Vagina (tissue), 2 donors: Measurements from ENCODE around the gene COMMD3. TPM values are rescaled to one million over a fixed set of nuclear protein-coding genes. Genes with fewer than 3 reads are reported as not detected.
A peak's percentile ranks its signal among the peaks of the same experiment; 100 is the strongest.

Experiments
- DNase-seq, 2 donors: peaks; one replicate each; pipeline ENCODE4 v3.0.0-alpha.2; 2017; ENCODE audit errors: extremely low spot score in 2 of 2
- H3K27ac ChIP-seq: fragments of 200-600 bp; sonication (generic); one replicate; pipeline ENCODE4 v1.5.1; 2019
- H3K27me3 ChIP-seq: fragments of 200-600 bp; sonication (generic); one replicate; pipeline ENCODE4 v1.5.1; 2019
- H3K36me3 ChIP-seq, 2 donors: fragments of 200-600 bp; sonication (generic); one replicate each; pipeline ENCODE4 v1.5.1; 2017 to 2019
- H3K4me1 ChIP-seq: fragments of 200-600 bp; sonication (generic); one replicate; pipeline ENCODE4 v1.5.1; 2019
- H3K4me3 ChIP-seq, 2 donors: fragments of 200-600 bp; sonication (generic); 1 replicate in 1 of 2; 2 replicates in 1 of 2; pipeline ENCODE4 v1.5.1; 2016 to 2019
- H3K9me3 ChIP-seq: fragments of 200-600 bp; sonication (generic); one replicate; pipeline ENCODE4 v1.5.1; 2019
- POLR2A ChIP-seq, 2 donors: fragments of 450-650 bp; IDR thresholded peaks; one replicate each; pipeline ENCODE4 v1.6.1; 2017; ENCODE audit warnings: antibody characterized with exemption in 2 of 2, mild to moderate bottlenecking in 2 of 2, moderate library complexity in 2 of 2
- POLR2AphosphoS5 ChIP-seq, 2 donors: sonication (generic); formaldehyde crosslinking; IDR thresholded peaks; one replicate each; pipeline ENCODE4 v1.9.0; 2017; ENCODE audit warnings: antibody characterized with exemption in 2 of 2, mild to moderate bottlenecking in 2 of 2, low read depth in 1 of 2; ENCODE audit not compliant: insufficient read depth in 1 of 2
- intact Hi-C: fragments of 100-400 bp; cut with DNase I; formaldehyde crosslinking; loops from one replicate; pipeline ENCODE4 v1.15.1; 2023
- total RNA-seq: library from RNA; depleted of rRNA; stranded (reverse); fragments of >200 nt; gene quantifications from one replicate; pipeline ENCODE4 v1.2.3, GENCODE V29; 2016
- TF ChIP-seq, protein P1 (sequence below), 3 experiments: fragments of 450-650 bp in 2 of 3; fragments of 200-600 bp in 1 of 3; sonication (generic) in 1 of 3; IDR thresholded peaks; one replicate each; pipeline ENCODE4 v1.5.1; 2017 to 2019; ENCODE audit warnings: antibody characterized with exemption in 3 of 3, mild to moderate bottlenecking in 2 of 3, moderate library complexity in 2 of 3

COMMD3 gene
- total RNA-seq, 1 donor from 2014 or later: 27.0 TPM

DNA sequence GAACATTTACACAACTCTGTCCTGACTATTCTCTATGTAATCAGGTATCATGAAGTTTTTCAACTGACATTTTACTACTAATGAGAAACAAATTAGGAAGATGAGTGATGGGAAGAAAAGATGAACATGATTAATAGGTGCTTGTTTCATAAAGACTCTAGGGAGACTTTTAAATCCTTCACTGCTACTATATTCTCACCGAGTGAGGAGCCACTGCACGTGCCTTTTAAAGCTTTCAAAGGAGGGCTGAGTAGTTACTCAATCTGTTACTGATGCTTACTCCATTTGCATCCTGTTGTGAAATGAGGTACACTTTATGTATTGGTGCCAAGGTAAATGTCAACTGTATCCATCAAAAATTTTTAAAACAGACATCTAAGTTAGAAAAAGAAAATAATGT, 1.3 kb upstream of the COMMD3 start:
- H3K36me3 ChIP-seq: no peaks in the 10 kb centered on the region
- intact Hi-C loops: no loop called here
- no peaks in the 10 kb centered on the region for H3K27me3 ChIP-seq
- no peak overlapping the region for H3K4me3 ChIP-seq
- no peak overlapping the region for H3K27ac ChIP-seq
- TF ChIP-seq POLR2A (IDR thresholded peaks at IDR 0.05): no peak
- TF ChIP-seq POLR2AphosphoS5 (IDR thresholded peaks at IDR 0.05; ENCODE audit: insufficient read depth in 1 of 2, low read depth in 1 of 2): no peak
- TF ChIP-seq, protein P1, sequence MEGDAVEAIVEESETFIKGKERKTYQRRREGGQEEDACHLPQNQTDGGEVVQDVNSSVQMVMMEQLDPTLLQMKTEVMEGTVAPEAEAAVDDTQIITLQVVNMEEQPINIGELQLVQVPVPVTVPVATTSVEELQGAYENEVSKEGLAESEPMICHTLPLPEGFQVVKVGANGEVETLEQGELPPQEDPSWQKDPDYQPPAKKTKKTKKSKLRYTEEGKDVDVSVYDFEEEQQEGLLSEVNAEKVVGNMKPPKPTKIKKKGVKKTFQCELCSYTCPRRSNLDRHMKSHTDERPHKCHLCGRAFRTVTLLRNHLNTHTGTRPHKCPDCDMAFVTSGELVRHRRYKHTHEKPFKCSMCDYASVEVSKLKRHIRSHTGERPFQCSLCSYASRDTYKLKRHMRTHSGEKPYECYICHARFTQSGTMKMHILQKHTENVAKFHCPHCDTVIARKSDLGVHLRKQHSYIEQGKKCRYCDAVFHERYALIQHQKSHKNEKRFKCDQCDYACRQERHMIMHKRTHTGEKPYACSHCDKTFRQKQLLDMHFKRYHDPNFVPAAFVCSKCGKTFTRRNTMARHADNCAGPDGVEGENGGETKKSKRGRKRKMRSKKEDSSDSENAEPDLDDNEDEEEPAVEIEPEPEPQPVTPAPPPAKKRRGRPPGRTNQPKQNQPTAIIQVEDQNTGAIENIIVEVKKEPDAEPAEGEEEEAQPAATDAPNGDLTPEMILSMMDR (IDR thresholded peaks at IDR 0.05): no peak
- DNase-seq: no peak
- no peaks in the 10 kb centered on the region for H3K9me3 ChIP-seq
- H3K4me1 ChIP-seq: peaks cover 30% of the 10 kb centered on the region

DNA sequence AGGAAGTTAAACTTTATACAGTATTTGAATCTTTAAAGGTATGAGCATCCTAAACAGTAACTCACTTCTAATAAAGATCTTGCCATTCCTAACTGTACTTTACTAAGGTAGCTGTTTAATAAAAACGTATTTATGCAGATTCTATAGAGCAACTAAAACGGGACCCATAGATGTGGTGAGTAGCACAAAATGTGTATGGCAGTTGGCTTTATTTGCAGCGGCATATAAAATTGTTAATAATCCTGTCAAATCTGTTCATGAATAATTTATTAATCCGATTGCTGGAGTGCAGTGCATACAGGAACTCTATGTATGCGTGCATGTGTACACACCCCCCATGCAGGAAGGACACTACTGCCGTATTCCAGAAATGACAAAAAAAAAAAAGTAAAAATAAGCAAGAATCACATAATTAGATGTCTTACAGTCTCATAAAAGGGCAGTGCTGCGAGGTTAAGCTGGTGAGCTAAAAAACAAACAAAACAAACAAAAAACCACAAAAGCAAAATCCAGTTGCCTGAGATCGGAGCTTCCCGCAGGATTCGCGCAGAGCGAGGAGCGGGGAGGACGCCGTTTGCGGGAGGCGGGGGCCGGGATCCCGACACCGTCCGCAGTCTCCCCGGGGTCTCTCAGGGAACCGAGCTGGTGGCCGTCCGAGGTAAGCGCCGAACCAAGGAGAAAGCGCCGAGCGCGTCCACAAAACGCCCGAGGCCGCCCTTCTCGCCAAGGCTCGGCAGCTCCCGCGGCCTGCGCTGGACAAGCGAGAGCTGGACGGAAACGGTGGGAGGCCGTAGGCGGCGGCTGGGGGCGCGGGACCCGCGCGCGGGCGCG, 518 bp upstream of the COMMD3 start:
- TF ChIP-seq POLR2AphosphoS5 (IDR thresholded peaks at IDR 0.05; ENCODE audit: insufficient read depth in 1 of 2, low read depth in 1 of 2): no peak
- TF ChIP-seq POLR2A (IDR thresholded peaks at IDR 0.05): no peak
- TF ChIP-seq, protein P1 (IDR thresholded peaks at IDR 0.05): no peak
- intact Hi-C loops: loop anchor here (1.0 kb wide), 1 partner anchor 312 kb away; the partner anchor contains the start of gene DNAJC1
- no peaks in the 10 kb centered on the region for H3K27me3 ChIP-seq
- H3K9me3 ChIP-seq: no peaks in the 10 kb centered on the region
- peaks cover 33% of the 10 kb centered on the region for H3K4me1 ChIP-seq
- no peak for DNase-seq
- H3K27ac ChIP-seq: peak overlapping the region; percentile 95
- no peaks in the 10 kb centered on the region for H3K36me3 ChIP-seq
- H3K4me3 ChIP-seq: peak overlapping the region; percentile 80 to 86

DNA sequence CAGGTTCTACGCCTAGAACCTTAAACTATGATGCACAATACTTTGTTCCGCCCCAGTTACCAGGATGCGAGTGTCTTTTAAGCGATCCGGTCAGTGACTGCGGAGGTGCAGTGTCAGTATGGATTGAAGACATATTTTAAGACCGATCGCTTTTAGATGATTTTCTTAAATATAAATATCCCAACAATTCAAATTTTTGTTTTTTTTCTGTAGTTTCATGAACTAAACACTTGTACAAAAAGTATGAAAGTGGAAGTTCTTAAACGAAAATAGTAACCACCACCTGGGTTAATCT, 835 bp downstream of the COMMD3 start:
- no peak for DNase-seq
- TF ChIP-seq POLR2AphosphoS5 (IDR thresholded peaks at IDR 0.05; ENCODE audit: insufficient read depth in 1 of 2, low read depth in 1 of 2): no peak
- Histone ChIP-seq H3K4me1 (peaks cover 34% of the 10 kb centered on the region), H3K4me3 (peak overlapping the region; percentile 80 to 86), H3K27me3 (no peaks in the 10 kb centered on the region), H3K27ac (peak overlapping the region; percentile 95), H3K9me3 (no peaks in the 10 kb centered on the region), H3K36me3 (no peaks in the 10 kb centered on the region)
- intact Hi-C loops: no loop called here

DNA sequence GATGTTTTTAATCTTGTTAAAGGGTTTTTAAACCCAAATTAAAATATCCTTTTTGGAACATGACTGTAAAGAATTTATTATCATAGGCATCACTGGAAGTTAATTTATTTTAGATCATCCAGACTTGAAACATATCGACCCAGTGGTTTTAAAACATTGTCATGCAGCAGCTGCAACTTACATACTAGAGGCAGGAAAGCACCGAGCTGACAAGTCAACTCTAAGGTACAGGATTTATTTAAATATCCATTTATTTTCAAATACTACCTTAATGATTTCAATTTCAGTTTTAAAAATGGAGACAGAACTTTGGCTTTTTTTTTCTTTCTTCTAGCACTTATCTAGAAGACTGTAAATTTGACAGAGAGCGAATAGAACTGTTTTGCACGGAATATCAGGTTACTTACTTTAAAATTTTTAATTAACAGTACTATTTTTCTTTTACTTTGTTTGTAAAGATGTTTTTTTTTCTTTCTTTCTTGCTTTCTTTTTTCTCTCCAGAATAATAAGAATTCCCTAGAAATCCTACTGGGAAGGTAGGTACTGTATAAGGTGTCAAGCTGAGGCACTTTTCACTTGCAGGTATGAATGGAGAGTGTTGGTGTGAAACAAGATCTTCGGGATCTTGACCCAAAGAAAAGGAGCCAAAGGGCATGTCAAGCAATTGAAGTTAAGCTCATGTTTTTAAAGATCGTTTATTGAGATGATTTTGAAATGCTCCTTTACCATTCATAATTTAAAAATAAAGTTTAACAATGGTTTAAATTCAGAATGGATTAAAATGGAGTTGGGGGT, 1.8 kb downstream of the COMMD3 start:
- intact Hi-C loops: no loop called here
- Histone ChIP-seq H3K27me3 (no peaks in the 10 kb centered on the region), H3K27ac (no peak overlapping the region), H3K4me3 (no peak overlapping the region), H3K36me3 (no peaks in the 10 kb centered on the region), H3K4me1 (peaks cover 43% of the 10 kb centered on the region), H3K9me3 (no peaks in the 10 kb centered on the region)
- no peak for DNase-seq
- TF ChIP-seq POLR2AphosphoS5 (IDR thresholded peaks at IDR 0.05; ENCODE audit: insufficient read depth in 1 of 2, low read depth in 1 of 2) (no peak), POLR2A (IDR thresholded peaks at IDR 0.05) (no peak)
- TF ChIP-seq, protein P1 (IDR thresholded peaks at IDR 0.05): no peak

DNA sequence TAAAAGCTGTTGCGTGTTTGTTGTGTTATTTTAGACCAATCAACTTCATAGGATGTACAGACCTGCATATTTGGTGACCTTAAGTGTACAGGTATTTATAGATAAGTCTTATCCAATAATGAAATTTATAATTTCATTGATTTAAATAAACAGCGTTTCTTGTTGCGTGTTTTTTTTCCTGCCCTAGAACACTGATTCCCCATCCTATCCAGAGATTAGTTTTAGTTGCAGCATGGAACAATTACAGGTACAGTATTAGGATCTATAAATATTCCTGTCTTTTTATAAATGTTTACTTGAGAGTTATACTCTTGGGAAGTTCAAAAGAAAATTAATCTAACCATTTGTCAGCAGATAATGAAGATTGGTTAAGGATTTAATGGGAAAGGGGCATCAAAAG, 2.6 kb downstream of the COMMD3 start:
- H3K4me1 ChIP-seq: peaks cover 51% of the 10 kb centered on the region
- no peaks in the 10 kb centered on the region for H3K9me3 ChIP-seq
- no peaks in the 10 kb centered on the region for H3K36me3 ChIP-seq
- TF ChIP-seq, protein P1 (IDR thresholded peaks at IDR 0.05): no peak
- TF ChIP-seq POLR2A (IDR thresholded peaks at IDR 0.05) (no peak), POLR2AphosphoS5 (IDR thresholded peaks at IDR 0.05; ENCODE audit: insufficient read depth in 1 of 2, low read depth in 1 of 2) (no peak)
- H3K27me3 ChIP-seq: no peaks in the 10 kb centered on the region
- H3K4me3 ChIP-seq: no peak overlapping the region
- DNase-seq: no peak
- intact Hi-C loops: no loop called here
- H3K27ac ChIP-seq: no peak overlapping the region
